GM10847 (cell line): ENCODE data around the gene SF3A1.

Source experiments
- POLR2A ChIP-seq: IDR thresholded peaks from 2 replicates; pipeline ENCODE4 v1.6.1; 2011; ENCODE audit not compliant: insufficient read length; ENCODE audit errors: extremely low read depth

Gene SF3A1

DNA sequence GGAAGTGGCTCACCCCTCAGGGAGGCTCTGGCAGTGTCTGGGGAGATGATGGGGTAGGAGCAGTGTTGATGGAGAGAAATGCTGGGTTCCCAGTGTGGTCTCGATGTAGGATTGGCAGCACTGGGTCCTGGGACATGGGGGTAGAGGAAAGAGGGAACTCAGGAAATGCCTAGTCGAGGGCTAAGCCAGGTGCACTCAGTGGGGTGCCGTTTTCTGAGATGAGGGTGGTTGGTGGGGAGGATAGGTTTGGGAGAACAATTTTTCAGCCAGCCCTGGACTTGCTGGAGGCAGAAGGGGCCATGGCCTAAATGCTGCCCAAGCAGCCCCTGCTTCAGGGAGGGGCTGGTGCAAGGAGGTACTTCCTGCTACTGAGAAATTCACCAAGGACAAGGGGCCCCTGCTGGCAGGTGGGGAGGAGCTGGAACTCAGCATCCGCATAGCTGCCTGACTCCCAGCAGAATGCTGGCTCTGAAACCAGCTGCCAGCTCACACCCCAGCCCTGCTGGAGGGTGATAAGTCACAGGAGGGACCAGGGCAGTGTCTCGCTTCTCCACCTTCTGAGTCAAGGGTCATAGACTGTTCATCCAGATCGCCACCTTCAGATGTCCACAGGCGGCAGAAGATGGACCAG is 6.1 kb upstream of the SF3A1 start:
- no peak for TF ChIP-seq POLR2A

- no peak for TF ChIP-seq POLR2A
These were observed 5.4 kb upstream of the SF3A1 start for GRCh38 chr22:30361916-30362650.

DNA sequence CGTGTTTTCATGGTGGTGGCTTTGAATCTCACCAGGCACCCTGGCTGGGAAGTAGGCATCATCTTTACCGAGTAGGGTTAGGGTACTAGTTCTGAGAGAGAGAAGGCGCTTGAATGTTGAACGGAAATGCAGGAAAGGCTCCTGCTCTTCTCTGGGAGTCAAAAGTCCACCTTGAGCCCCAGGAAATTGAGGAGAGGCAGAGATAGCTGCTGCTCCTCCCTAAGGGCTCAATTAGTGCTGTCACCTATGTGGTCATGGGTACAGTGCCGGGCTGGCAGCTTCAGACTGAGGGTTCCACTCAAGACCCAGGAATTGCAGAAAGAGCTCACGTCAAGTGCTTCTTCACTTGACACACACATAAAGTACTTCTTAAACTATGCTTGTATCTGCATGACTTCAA is 1.8 kb upstream of the SF3A1 start:
- TF ChIP-seq POLR2A: no peak

GRCh38 chr22:30357650-30358215 is 1.0 kb upstream of the SF3A1 start:
- TF ChIP-seq POLR2A: no peak

DNA sequence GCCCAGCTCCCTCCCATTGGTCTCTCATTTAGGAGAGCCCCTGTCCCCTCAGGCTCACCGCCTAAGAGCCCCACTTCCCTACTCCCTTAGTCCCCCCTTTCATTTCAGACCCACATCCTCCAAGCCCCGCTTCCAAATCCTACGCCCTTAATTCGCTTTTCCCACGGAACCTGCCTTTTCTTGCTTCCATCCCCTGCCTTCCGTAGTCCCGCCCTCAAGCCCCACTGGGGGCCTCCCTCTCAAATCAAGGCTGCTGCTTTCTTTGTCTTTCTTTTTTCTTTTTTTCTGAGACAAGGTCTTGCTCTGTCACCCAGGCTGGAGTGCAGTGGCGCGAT is 509 bp upstream of the SF3A1 start:
- no peak for TF ChIP-seq POLR2A

GRCh38 chr22:30354644-30355043 is 2.0 kb downstream of the SF3A1 start:
- no peak for TF ChIP-seq POLR2A

- TF ChIP-seq POLR2A: no peak
These were observed 5.5 kb downstream of the SF3A1 start for GRCh38 chr22:30351226-30351625.

GRCh38 chr22:30348809-30349208 is 7.9 kb downstream of the SF3A1 start:
- no peak for TF ChIP-seq POLR2A

DNA sequence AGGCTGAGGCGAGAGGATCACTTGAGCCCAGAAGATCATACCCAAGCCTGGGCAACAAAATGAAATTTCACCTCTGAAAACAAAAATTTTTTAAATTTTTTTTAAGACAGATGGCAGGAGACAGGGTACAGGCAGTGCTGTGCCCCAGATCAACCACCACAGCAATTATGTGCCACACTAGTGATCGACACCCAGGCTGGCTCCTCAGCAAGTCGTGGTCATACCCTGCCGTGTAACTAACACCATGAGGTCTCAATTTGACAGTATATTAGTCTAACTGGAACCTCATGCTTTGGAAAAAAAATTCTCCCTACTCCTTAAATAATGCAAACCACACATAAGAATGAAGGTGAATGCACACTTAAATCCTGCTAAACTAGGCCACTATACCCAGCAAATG is 8.3 kb downstream of the SF3A1 start:
- no peak for TF ChIP-seq POLR2A

DNA sequence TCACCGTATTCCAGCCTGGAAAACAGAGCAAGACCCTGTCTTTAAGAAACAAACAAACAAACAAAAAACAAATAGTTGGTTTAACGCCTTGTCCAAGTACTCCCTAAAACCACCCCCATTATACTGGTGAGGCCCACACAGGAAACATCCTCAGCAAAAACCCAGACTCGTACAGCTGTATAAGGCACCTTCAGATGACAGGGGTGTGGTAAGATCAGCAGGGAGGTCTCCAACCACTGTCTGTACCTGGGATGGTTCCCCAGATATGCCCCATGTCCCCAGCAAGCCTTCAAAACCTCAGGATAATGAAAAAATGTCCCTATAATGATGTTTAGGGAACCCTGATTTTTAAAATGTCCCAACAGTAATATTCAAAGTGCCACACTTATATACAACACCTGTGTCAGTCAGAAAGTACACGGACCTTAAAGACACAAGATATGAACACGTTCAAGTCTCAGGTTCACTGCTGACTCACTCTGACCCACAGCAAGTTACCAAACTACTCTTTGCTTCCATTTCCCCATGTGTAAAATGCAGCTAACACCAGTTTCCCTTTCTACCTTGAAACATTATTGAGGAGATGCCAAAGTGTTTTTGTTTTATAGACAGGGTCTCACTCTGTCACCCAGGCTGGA is 9.3 kb downstream of the SF3A1 start:
- no peak for TF ChIP-seq POLR2A

DNA sequence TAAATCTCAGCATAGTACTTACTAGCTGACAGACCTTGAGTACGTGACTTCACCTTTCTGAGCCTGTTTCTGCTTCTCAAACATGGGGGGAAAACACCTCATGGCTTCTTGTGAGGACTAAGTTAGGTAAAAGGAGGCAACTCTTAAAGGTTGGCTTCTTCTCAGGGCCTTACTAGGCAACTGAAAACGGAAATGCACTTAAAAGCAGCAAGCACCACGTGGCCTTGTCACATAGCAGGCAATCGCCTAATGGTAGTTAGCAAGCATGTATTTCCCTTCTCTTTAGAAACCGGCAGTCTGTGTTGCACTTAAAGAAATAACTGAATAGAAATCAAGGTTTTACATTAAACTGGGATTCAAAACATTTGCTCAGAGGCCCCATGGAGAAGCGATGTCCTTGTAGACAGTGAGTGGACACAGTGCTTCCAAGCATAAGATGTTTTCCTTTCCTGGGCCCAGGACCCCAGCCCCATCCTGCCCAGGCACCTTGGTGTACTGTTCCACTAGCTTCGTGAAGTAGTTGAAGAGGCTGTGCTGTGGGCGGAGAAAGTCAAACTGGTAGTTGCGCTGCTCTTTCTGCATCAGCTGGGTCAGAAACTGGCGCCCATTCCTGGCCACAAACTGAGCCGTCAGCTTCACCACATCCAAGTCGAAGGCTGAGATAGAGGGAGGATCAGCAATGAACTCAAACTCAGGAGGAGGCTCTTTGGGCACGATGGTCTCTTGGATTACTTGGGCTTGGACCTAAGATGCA is 12.1 kb downstream of the SF3A1 start:
- no peak for TF ChIP-seq POLR2A

- no peak for TF ChIP-seq POLR2A
These were observed 15.6 kb downstream of the SF3A1 start for GRCh38 chr22:30340911-30341685.

- no peak for TF ChIP-seq POLR2A
These were observed 17.9 kb downstream of the SF3A1 start for GRCh38 chr22:30338802-30339201.

DNA sequence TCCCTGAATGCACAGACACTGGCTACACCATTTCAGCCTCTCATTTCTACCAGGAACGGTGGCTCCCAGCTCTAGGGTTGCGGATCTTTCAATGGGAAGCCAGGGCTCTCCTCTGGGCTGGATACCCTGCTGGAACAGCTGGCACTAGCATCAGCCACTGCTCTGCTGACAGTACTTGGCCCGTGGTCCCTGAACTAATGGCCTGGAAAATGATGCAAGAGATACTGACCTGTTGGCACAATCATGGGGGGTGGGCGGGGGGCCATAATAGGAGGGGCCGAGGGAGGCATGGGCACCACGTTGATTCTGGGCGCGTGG is 19.3 kb downstream of the SF3A1 start:
- no peak for TF ChIP-seq POLR2A
